Vagina (tissue), 2 donors: ENCODE measurements around the gene AMPD3.

Experiments used
- POLR2A ChIP-seq, 2 donors: fragments of 450-650 bp; IDR thresholded peaks; one replicate each; pipeline ENCODE4 v1.6.1; 2017; ENCODE audit warnings: antibody characterized with exemption in 2 of 2, mild to moderate bottlenecking in 2 of 2, moderate library complexity in 2 of 2
- TF ChIP-seq, protein P1 (sequence below), 3 experiments: fragments of 450-650 bp in 2 of 3; fragments of 200-600 bp in 1 of 3; sonication (generic) in 1 of 3; IDR thresholded peaks; one replicate each; pipeline ENCODE4 v1.5.1; 2017 to 2019; ENCODE audit warnings: antibody characterized with exemption in 3 of 3, mild to moderate bottlenecking in 2 of 3, moderate library complexity in 2 of 3

DNA sequence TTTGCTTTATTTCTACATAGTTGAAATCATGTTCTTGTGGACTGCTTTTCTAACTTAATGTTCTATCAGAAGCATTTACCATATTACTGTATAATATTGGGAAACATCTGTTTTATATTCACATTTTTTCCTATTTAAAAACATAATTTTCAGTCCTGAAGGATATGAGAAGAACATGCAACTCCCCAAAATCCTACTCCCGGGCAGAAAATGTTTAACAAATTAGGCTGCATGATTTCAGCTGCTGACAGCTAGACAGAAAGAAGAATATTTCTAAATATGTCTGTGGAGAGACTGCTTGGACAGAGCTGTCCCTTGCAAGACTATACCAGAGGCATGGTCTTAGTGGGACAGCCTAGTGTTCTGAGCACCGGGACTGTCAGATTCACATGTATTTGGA is 15.7 kb upstream of the AMPD3 start:
- no peak for TF ChIP-seq POLR2A (IDR thresholded peaks at IDR 0.05)
- TF ChIP-seq, protein P1, sequence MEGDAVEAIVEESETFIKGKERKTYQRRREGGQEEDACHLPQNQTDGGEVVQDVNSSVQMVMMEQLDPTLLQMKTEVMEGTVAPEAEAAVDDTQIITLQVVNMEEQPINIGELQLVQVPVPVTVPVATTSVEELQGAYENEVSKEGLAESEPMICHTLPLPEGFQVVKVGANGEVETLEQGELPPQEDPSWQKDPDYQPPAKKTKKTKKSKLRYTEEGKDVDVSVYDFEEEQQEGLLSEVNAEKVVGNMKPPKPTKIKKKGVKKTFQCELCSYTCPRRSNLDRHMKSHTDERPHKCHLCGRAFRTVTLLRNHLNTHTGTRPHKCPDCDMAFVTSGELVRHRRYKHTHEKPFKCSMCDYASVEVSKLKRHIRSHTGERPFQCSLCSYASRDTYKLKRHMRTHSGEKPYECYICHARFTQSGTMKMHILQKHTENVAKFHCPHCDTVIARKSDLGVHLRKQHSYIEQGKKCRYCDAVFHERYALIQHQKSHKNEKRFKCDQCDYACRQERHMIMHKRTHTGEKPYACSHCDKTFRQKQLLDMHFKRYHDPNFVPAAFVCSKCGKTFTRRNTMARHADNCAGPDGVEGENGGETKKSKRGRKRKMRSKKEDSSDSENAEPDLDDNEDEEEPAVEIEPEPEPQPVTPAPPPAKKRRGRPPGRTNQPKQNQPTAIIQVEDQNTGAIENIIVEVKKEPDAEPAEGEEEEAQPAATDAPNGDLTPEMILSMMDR (IDR thresholded peaks at IDR 0.05): no peak
